ENCODE measurements around the gene DLK1.

DLK1 gene

GRCh38 chr14:100769035-100769939, 42.6 kb downstream of the DLK1 start:
- no peak for TF ChIP-seq CTCF (IDR thresholded peaks at IDR 0.05; ENCODE audit: low read depth, low read length)
- no peak overlapping the region for H3K4me3 ChIP-seq (replicated peaks in 1 of 2; ENCODE audit: low read depth in 2 of 2, low read length in 2 of 2)
- no peak for DNase-seq (ENCODE audit: low read depth in 2 of 2)

GRCh38 chr14:100770046-100770445, 43.4 kb downstream of the DLK1 start:
- no peak overlapping the region for H3K4me3 ChIP-seq (replicated peaks in 1 of 2; ENCODE audit: low read depth in 2 of 2, low read length in 2 of 2)
- TF ChIP-seq CTCF (IDR thresholded peaks at IDR 0.05; ENCODE audit: low read depth, low read length) = no peak
- DNase-seq (ENCODE audit: low read depth in 2 of 2) = no peak

GRCh38 chr14:100770605-100771120, 44.0 kb downstream of the DLK1 start:
- DNase-seq (ENCODE audit: low read depth in 2 of 2) = no peak
- H3K4me3 ChIP-seq (replicated peaks in 1 of 2; ENCODE audit: low read depth in 2 of 2, low read length in 2 of 2) = no peak overlapping the region
- no peak for TF ChIP-seq CTCF (IDR thresholded peaks at IDR 0.05; ENCODE audit: low read depth, low read length)

GRCh38 chr14:100771121-100771800, 44.6 kb downstream of the DLK1 start:
- no peak for DNase-seq (ENCODE audit: low read depth in 2 of 2)
- TF ChIP-seq CTCF (IDR thresholded peaks at IDR 0.05; ENCODE audit: low read depth, low read length) = no peak
- no peak overlapping the region for H3K4me3 ChIP-seq (replicated peaks in 1 of 2; ENCODE audit: low read depth in 2 of 2, low read length in 2 of 2)

- no peak overlapping the region for H3K4me3 ChIP-seq (replicated peaks in 1 of 2; ENCODE audit: low read depth in 2 of 2, low read length in 2 of 2)
- no peak for TF ChIP-seq CTCF (IDR thresholded peaks at IDR 0.05; ENCODE audit: low read depth, low read length)
- DNase-seq (ENCODE audit: low read depth in 2 of 2) = no peak
Measured at GRCh38 chr14:100772607-100773165, 46.0 kb downstream of the DLK1 start.

GRCh38 chr14:100773331-100774163, 46.9 kb downstream of the DLK1 start:
- H3K4me3 ChIP-seq (replicated peaks in 1 of 2; ENCODE audit: low read depth in 2 of 2, low read length in 2 of 2) = no peak overlapping the region
- DNase-seq (ENCODE audit: low read depth in 2 of 2) = no peak
- TF ChIP-seq CTCF (IDR thresholded peaks at IDR 0.05; ENCODE audit: low read depth, low read length) = no peak

Data from cardiac fibroblast (primary cell).